ENCODE results near the gene TRIM26.

TRIM26 gene

GRCh38 chr6:30157581-30157980, 55.6 kb downstream of the TRIM26 start:
- H3K27ac Mint-ChIP-seq: no peak overlapping the region
- DNase-seq: no peak
- H3K4me3 Mint-ChIP-seq: no peak overlapping the region
- no peaks in the 10 kb centered on the region for H3K36me3 Mint-ChIP-seq (ENCODE audit: low read depth)
- H3K9me3 Mint-ChIP-seq: no peaks in the 10 kb centered on the region
- peaks cover 19% of the 10 kb centered on the region for H3K4me1 Mint-ChIP-seq (ENCODE audit: low read depth)
- H3K27me3 Mint-ChIP-seq: peaks cover 45% of the 10 kb centered on the region

GRCh38 chr6:30156774-30157173, 56.4 kb downstream of the TRIM26 start:
- Mint-ChIP-seq H3K27me3 (peaks cover 45% of the 10 kb centered on the region), H3K4me3 (no peak overlapping the region), H3K27ac (no peak overlapping the region), H3K36me3 (ENCODE audit: low read depth) (no peaks in the 10 kb centered on the region), H3K9me3 (no peaks in the 10 kb centered on the region), H3K4me1 (ENCODE audit: low read depth) (peaks cover 15% of the 10 kb centered on the region)
- no peak for DNase-seq

GRCh38 chr6:30156262-30156599, 57.0 kb downstream of the TRIM26 start:
- peaks cover 45% of the 10 kb centered on the region for H3K27me3 Mint-ChIP-seq
- H3K4me3 Mint-ChIP-seq: no peak overlapping the region

GRCh38 chr6:30155520-30156261, 57.5 kb downstream of the TRIM26 start:
- peaks cover 45% of the 10 kb centered on the region for H3K27me3 Mint-ChIP-seq
- no peaks in the 10 kb centered on the region for H3K9me3 Mint-ChIP-seq
- peaks cover 19% of the 10 kb centered on the region for H3K4me1 Mint-ChIP-seq (ENCODE audit: low read depth)
- no peaks in the 10 kb centered on the region for H3K36me3 Mint-ChIP-seq (ENCODE audit: low read depth)
- H3K4me3 Mint-ChIP-seq: no peak overlapping the region
- DNase-seq: no peak
- no peak overlapping the region for H3K27ac Mint-ChIP-seq

More at GRCh38 chr6:30156262-30156599, 57.0 kb downstream of the TRIM26 start:
- Mint-ChIP-seq H3K27ac (no peak overlapping the region), H3K9me3 (no peaks in the 10 kb centered on the region), H3K36me3 (ENCODE audit: low read depth) (no peaks in the 10 kb centered on the region), H3K4me1 (ENCODE audit: low read depth) (peaks cover 19% of the 10 kb centered on the region)
- DNase-seq: no peak

GRCh38 chr6:30154709-30155519, 58.3 kb downstream of the TRIM26 start:
- H3K4me1 Mint-ChIP-seq (ENCODE audit: low read depth): peaks cover 19% of the 10 kb centered on the region
- DNase-seq: no peak
- no peak overlapping the region for H3K4me3 Mint-ChIP-seq
- no peaks in the 10 kb centered on the region for H3K36me3 Mint-ChIP-seq (ENCODE audit: low read depth)
- no peak overlapping the region for H3K27ac Mint-ChIP-seq
- peaks cover 47% of the 10 kb centered on the region for H3K27me3 Mint-ChIP-seq
- H3K9me3 Mint-ChIP-seq: no peaks in the 10 kb centered on the region

- peaks cover 16% of the 10 kb centered on the region for H3K4me1 Mint-ChIP-seq (ENCODE audit: low read depth)
- H3K9me3 Mint-ChIP-seq: no peaks in the 10 kb centered on the region
- no peak overlapping the region for H3K27ac Mint-ChIP-seq
- H3K27me3 Mint-ChIP-seq: peaks cover 41% of the 10 kb centered on the region
- no peak overlapping the region for H3K4me3 Mint-ChIP-seq
- no peaks in the 10 kb centered on the region for H3K36me3 Mint-ChIP-seq (ENCODE audit: low read depth)
- DNase-seq: no peak
Measured at GRCh38 chr6:30154061-30154460, 59.1 kb downstream of the TRIM26 start.

- peaks cover 6% of the 10 kb centered on the region for H3K4me1 Mint-ChIP-seq (ENCODE audit: low read depth)
Measured at GRCh38 chr6:30152910-30153610, 60.1 kb downstream of the TRIM26 start.

GRCh38 chr6:30152016-30152673, 61.1 kb downstream of the TRIM26 start:
- Mint-ChIP-seq H3K27me3 (peaks cover 38% of the 10 kb centered on the region), H3K9me3 (no peaks in the 10 kb centered on the region), H3K4me3 (no peak overlapping the region)

More at GRCh38 chr6:30152910-30153610, 60.1 kb downstream of the TRIM26 start:
- Mint-ChIP-seq H3K27ac (no peak overlapping the region), H3K9me3 (no peaks in the 10 kb centered on the region), H3K4me3 (no peak overlapping the region), H3K36me3 (ENCODE audit: low read depth) (no peaks in the 10 kb centered on the region), H3K27me3 (peaks cover 32% of the 10 kb centered on the region)
- no peak for DNase-seq

GRCh38 chr6:30151580-30151979, 61.6 kb downstream of the TRIM26 start:
- Mint-ChIP-seq H3K4me1 (ENCODE audit: low read depth) (peaks cover 4% of the 10 kb centered on the region), H3K4me3 (no peak overlapping the region), H3K27ac (no peak overlapping the region), H3K36me3 (ENCODE audit: low read depth) (no peaks in the 10 kb centered on the region), H3K9me3 (no peaks in the 10 kb centered on the region), H3K27me3 (peaks cover 38% of the 10 kb centered on the region)
- no peak for DNase-seq

More at GRCh38 chr6:30152016-30152673, 61.1 kb downstream of the TRIM26 start:
- Mint-ChIP-seq H3K36me3 (ENCODE audit: low read depth) (no peaks in the 10 kb centered on the region), H3K4me1 (ENCODE audit: low read depth) (peaks cover 4% of the 10 kb centered on the region), H3K27ac (no peak overlapping the region)
- DNase-seq: no peak

GRCh38 chr6:30150671-30151395, 62.4 kb downstream of the TRIM26 start:
- no peak for DNase-seq
- no peaks in the 10 kb centered on the region for H3K36me3 Mint-ChIP-seq (ENCODE audit: low read depth)
- H3K27ac Mint-ChIP-seq: no peak overlapping the region
- H3K9me3 Mint-ChIP-seq: no peaks in the 10 kb centered on the region
- peaks cover 36% of the 10 kb centered on the region for H3K27me3 Mint-ChIP-seq
- H3K4me3 Mint-ChIP-seq: no peak overlapping the region
- H3K4me1 Mint-ChIP-seq (ENCODE audit: low read depth): peaks cover 4% of the 10 kb centered on the region

GRCh38 chr6:30149858-30150550, 63.2 kb downstream of the TRIM26 start:
- peaks cover 37% of the 10 kb centered on the region for H3K27me3 Mint-ChIP-seq
- DNase-seq: no peak
- H3K4me3 Mint-ChIP-seq: no peak overlapping the region
- H3K36me3 Mint-ChIP-seq (ENCODE audit: low read depth): no peaks in the 10 kb centered on the region
- peaks cover 4% of the 10 kb centered on the region for H3K4me1 Mint-ChIP-seq (ENCODE audit: low read depth)
- H3K27ac Mint-ChIP-seq: no peak overlapping the region
- no peaks in the 10 kb centered on the region for H3K9me3 Mint-ChIP-seq

GRCh38 chr6:30149234-30149633, 64.0 kb downstream of the TRIM26 start:
- H3K36me3 Mint-ChIP-seq (ENCODE audit: low read depth): no peaks in the 10 kb centered on the region
- peaks cover 41% of the 10 kb centered on the region for H3K27me3 Mint-ChIP-seq
- H3K27ac Mint-ChIP-seq: no peak overlapping the region

GRCh38 chr6:30147096-30147495, 66.1 kb downstream of the TRIM26 start:
- Mint-ChIP-seq H3K27ac (no peak overlapping the region), H3K9me3 (no peaks in the 10 kb centered on the region), H3K36me3 (ENCODE audit: low read depth) (no peaks in the 10 kb centered on the region), H3K4me1 (ENCODE audit: low read depth) (peaks cover 4% of the 10 kb centered on the region), H3K4me3 (no peak overlapping the region), H3K27me3 (peaks cover 47% of the 10 kb centered on the region)
- DNase-seq: no peak

More at GRCh38 chr6:30149234-30149633, 64.0 kb downstream of the TRIM26 start:
- no peak for DNase-seq
- H3K4me1 Mint-ChIP-seq (ENCODE audit: low read depth): peaks cover 4% of the 10 kb centered on the region
- no peak overlapping the region for H3K4me3 Mint-ChIP-seq
- H3K9me3 Mint-ChIP-seq: no peaks in the 10 kb centered on the region
